BLaER1 treated with 17β-estradiol and CSF1 and Interleukin-3, amounts not matched to agents 10 nM and 100 nM (cell line): ENCODE measurements around the gene ZNRF3.

ENCODE experiments used
- H3K27ac ChIP-seq, 11 experiments: shearing (Covaris generic); formaldehyde crosslinking; 2 replicates each; pipeline ENCODE4 v1.8.1; 2022
- H3K27me3 ChIP-seq, 11 experiments: shearing (Covaris generic); formaldehyde crosslinking; 2 replicates each; pipeline ENCODE4 v1.8.1; 2022
- H3K36me3 ChIP-seq, 11 experiments: shearing (Covaris generic); formaldehyde crosslinking; 2 replicates each; pipeline ENCODE4 v1.8.1; 2022
- H3K4me1 ChIP-seq, 10 experiments: shearing (Covaris generic); formaldehyde crosslinking; 2 replicates each; pipeline ENCODE4 v1.8.1; 2022
- H3K4me2 ChIP-seq, 11 experiments: shearing (Covaris generic); formaldehyde crosslinking; 2 replicates each; pipeline ENCODE4 v1.8.1; 2022
- H3K4me3 ChIP-seq, 10 experiments: shearing (Covaris generic); formaldehyde crosslinking; 2 replicates each; pipeline ENCODE4 v1.8.1; 2022
- H3K9ac ChIP-seq, 11 experiments: shearing (Covaris generic); formaldehyde crosslinking; 2 replicates each; pipeline ENCODE4 v1.8.1; 2022
- H3K9me3 ChIP-seq, 11 experiments: shearing (Covaris generic); formaldehyde crosslinking; replicated peaks in 1 of 11; 2 replicates each; pipeline ENCODE4 v1.8.1; 2022
- H4K20me1 ChIP-seq, 11 experiments: shearing (Covaris generic); formaldehyde crosslinking; 2 replicates each; pipeline ENCODE4 v1.8.1; 2022
- Cebpa-rat ChIP-seq, 11 experiments: shearing (Covaris generic); IDR thresholded peaks; 2 replicates each; pipeline ENCODE4 v1.8.1; 2022

The ZNRF3 gene

GRCh38 chr22:29065468-29066190 is 182.3 kb downstream of the ZNRF3 start:
- H3K4me2 ChIP-seq, result peak overlapping the region; percentile 5 to 72 (median 40); a peak in 18 of 22 replicates
- peaks cover 0 to 6% (median 0%) of the 10 kb centered on the region in 11 experiments; a peak in 3 of 22 replicates for H4K20me1 ChIP-seq
- no peak overlapping the region for H3K9ac ChIP-seq
- H3K27me3 ChIP-seq, result peaks cover 14 to 34% (median 26%) of the 10 kb centered on the region in 11 experiments
- H3K9me3 ChIP-seq, result no peaks in the 10 kb centered on the region
- TF ChIP-seq Cebpa-rat (IDR thresholded peaks at IDR 0.05), result no peak
- peaks cover 11 to 25% (median 17%) of the 10 kb centered on the region in 10 experiments for H3K4me1 ChIP-seq
- H3K27ac ChIP-seq, result no peak overlapping the region
- H3K36me3 ChIP-seq, result no peaks in the 10 kb centered on the region
- H3K4me3 ChIP-seq, result no peak overlapping the region

GRCh38 chr22:29069463-29069862 is 186.1 kb downstream of the ZNRF3 start:
- TF ChIP-seq Cebpa-rat (IDR thresholded peaks at IDR 0.05), result no peak
- H3K4me2 ChIP-seq, result no peak overlapping the region
- H3K4me1 ChIP-seq, result peaks cover 32 to 46% (median 36%) of the 10 kb centered on the region in 10 experiments
- H3K36me3 ChIP-seq, result no peaks in the 10 kb centered on the region
- H3K9ac ChIP-seq, result no peak overlapping the region
- H3K27me3 ChIP-seq, result peaks cover 52 to 59% (median 55%) of the 10 kb centered on the region in 11 experiments
- H3K27ac ChIP-seq, result no peak overlapping the region
- H4K20me1 ChIP-seq, result peaks cover 0 to 40% (median 23%) of the 10 kb centered on the region in 11 experiments; a peak in 15 of 22 replicates
- no peak overlapping the region for H3K4me3 ChIP-seq
- H3K9me3 ChIP-seq, result no peaks in the 10 kb centered on the region

- TF ChIP-seq Cebpa-rat (IDR thresholded peaks at IDR 0.05), result no peak
- H4K20me1 ChIP-seq, result peaks cover 0 to 40% (median 23%) of the 10 kb centered on the region in 11 experiments; a peak in 15 of 22 replicates
- H3K4me3 ChIP-seq, result no peak overlapping the region
- no peak overlapping the region for H3K4me2 ChIP-seq
- no peak overlapping the region for H3K27ac ChIP-seq
- H3K27me3 ChIP-seq, result peaks cover 62 to 69% (median 65%) of the 10 kb centered on the region in 11 experiments
- H3K4me1 ChIP-seq, result peaks cover 31 to 41% (median 35%) of the 10 kb centered on the region in 10 experiments
- no peak overlapping the region for H3K9ac ChIP-seq
- no peaks in the 10 kb centered on the region for H3K9me3 ChIP-seq
- H3K36me3 ChIP-seq, result no peaks in the 10 kb centered on the region
Observed at GRCh38 chr22:29070490-29070889, 187.1 kb downstream of the ZNRF3 start.

GRCh38 chr22:29071261-29072045 is 188.1 kb downstream of the ZNRF3 start:
- peak overlapping the region in 3 of 11 experiments; percentile 4 to 30 (median 17); a peak in 2 of 22 replicates for H3K9ac ChIP-seq
- H3K4me3 ChIP-seq, result peak overlapping the region; percentile 60 to 76 (median 67); a peak in 19 of 20 replicates
- H3K4me2 ChIP-seq, result peak overlapping the region; percentile 85 to 99 (median 94)
- no peaks in the 10 kb centered on the region for H3K9me3 ChIP-seq
- peaks cover 21 to 32% (median 25%) of the 10 kb centered on the region in 10 experiments for H3K4me1 ChIP-seq
- peaks cover 72 to 79% (median 75%) of the 10 kb centered on the region in 11 experiments for H3K27me3 ChIP-seq
- no peak overlapping the region for H3K27ac ChIP-seq
- H4K20me1 ChIP-seq, result peaks cover 0 to 40% (median 23%) of the 10 kb centered on the region in 11 experiments; a peak in 15 of 22 replicates
- no peaks in the 10 kb centered on the region for H3K36me3 ChIP-seq
- TF ChIP-seq Cebpa-rat (IDR thresholded peaks at IDR 0.05), result no peak

- peak overlapping the region; percentile 85 to 99 (median 94) for H3K4me2 ChIP-seq
- peaks cover 0 to 40% (median 23%) of the 10 kb centered on the region in 11 experiments; a peak in 15 of 22 replicates for H4K20me1 ChIP-seq
- H3K4me1 ChIP-seq, result peaks cover 19 to 29% (median 24%) of the 10 kb centered on the region in 10 experiments
- no peaks in the 10 kb centered on the region for H3K9me3 ChIP-seq
- H3K4me3 ChIP-seq, result peak overlapping the region; percentile 60 to 76 (median 67)
- peak overlapping the region in 3 of 11 experiments; percentile 68 to 83 (median 73); a peak in 7 of 22 replicates for H3K9ac ChIP-seq
- no peaks in the 10 kb centered on the region for H3K36me3 ChIP-seq
- no peak for TF ChIP-seq Cebpa-rat (IDR thresholded peaks at IDR 0.05)
- H3K27ac ChIP-seq, result no peak overlapping the region
- H3K27me3 ChIP-seq, result peaks cover 72 to 82% (median 75%) of the 10 kb centered on the region in 11 experiments
Observed at GRCh38 chr22:29072193-29072978, 189.0 kb downstream of the ZNRF3 start.

DNA sequence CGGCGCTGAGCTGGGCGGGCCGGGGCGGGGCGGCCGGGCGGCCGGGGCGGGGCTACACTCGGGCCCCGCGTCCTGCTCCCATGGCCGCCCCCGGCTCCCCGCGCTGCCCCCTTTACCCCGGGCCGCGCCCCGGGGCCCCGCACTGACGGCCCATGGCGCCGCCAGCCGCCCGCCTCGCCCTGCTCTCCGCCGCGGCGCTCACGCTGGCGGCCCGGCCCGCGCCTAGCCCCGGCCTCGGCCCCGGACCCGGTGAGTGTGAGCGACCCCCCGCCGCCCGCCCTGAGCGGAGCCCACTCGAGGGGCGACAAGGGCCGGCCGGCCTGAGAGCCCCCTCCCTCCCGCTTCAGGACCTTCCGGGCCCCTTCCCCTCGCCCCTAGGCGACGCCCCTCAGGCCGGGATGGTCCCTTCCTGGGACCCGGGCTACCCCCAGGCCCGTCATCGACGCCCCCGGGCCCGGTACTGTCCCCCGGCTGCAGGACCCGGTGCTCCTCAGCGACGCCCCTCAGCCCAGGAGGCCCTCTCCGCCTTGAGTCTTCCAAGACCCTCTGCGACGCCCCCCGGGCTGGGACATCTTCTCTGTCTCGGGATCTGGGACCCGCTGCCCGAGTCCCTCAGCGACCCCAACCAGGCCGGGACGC is 189.7 kb downstream of the ZNRF3 start, which contains the start of gene KREMEN1:
Gene KREMEN1 (plus strand): TSS at position 57 of the 639 bp plus-strand sequence. CDS start 96 bp downstream, at position 153.
- Histone ChIP-seq H4K20me1 (peaks cover 0 to 40% (median 23%) of the 10 kb centered on the region in 11 experiments; a peak in 15 of 22 replicates), H3K9me3 (no peaks in the 10 kb centered on the region), H3K4me3 (peak within 1 kb of the TSS; percentile 60 to 76 (median 67)), H3K4me1 (peaks cover 19 to 29% (median 24%) of the 10 kb centered on the region in 10 experiments), H3K9ac (peak within 1 kb of the TSS; percentile 43 to 83 (median 68); a peak in 21 of 22 replicates), H3K27ac (peak within 1 kb of the TSS in 5 of 11 experiments; percentile 20 to 68 (median 45); a peak in 5 of 22 replicates), H3K4me2 (peak within 1 kb of the TSS; percentile 85 to 99 (median 95)), H3K36me3 (no peaks in the 10 kb centered on the region), H3K27me3 (peaks cover 72 to 82% (median 75%) of the 10 kb centered on the region in 11 experiments)
- no peak for TF ChIP-seq Cebpa-rat (IDR thresholded peaks at IDR 0.05)

DNA sequence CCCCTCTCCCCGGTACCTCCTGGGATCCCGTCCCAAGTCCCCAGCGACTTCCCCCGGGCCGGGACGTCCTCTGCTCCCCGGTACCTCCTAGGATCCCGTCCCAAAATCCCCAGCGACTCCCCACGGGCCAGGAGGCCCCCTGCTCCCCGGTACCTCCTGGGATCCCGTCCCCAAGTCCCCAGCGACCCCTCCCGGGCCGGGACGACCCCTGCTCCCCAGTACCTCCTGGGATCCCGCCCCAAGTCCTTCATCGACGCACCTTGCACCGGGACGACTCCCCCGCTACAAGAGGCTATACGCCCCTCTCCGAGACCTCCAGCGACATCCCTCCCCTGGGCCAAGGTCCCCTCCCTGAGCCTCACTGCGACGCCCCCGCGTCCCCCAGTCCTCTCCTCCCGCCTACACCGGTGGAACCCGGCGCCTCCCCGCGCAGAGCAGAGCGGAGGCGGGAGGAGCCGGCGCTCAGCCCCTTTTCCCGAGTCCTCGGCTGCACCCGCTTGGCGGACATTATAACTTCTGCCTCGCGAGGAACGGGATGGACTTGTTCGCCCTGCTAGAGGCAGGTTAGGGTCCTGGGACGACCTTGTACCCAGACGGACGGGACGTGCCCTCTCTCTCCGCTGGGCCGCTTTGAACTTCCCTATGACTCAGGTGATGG is 190.4 kb downstream of the ZNRF3 start:
- Histone ChIP-seq H3K27me3 (peaks cover 72 to 83% (median 76%) of the 10 kb centered on the region in 11 experiments), H3K4me1 (peaks cover 19 to 29% (median 24%) of the 10 kb centered on the region in 10 experiments), H3K4me3 (peak overlapping the region; percentile 60 to 76 (median 67)), H4K20me1 (peaks cover 0 to 40% (median 23%) of the 10 kb centered on the region in 11 experiments; a peak in 15 of 22 replicates), H3K36me3 (no peaks in the 10 kb centered on the region), H3K4me2 (peak overlapping the region; percentile 85 to 99 (median 95)), H3K9ac (peak overlapping the region in 8 of 11 experiments; percentile 66 to 83 (median 70); a peak in 10 of 22 replicates), H3K27ac (no peak overlapping the region; a peak in 1 of 22 replicates), H3K9me3 (no peaks in the 10 kb centered on the region)
- TF ChIP-seq Cebpa-rat (IDR thresholded peaks at IDR 0.05), result no peak
